ENCODE results near the gene MED9. TPM values are rescaled to one million over a fixed set of nuclear protein-coding genes. Genes with fewer than 3 reads are reported as not detected.

MED9 gene
- total RNA-seq, 2 experiments from 2014 or later: 21.8 to 27.5 TPM

- H3K27ac ChIP-seq (ENCODE audit: low read depth, low read length, poor library complexity, severe bottlenecking): no peak overlapping the region
- no peaks in the 10 kb centered on the region for H3K9me3 ChIP-seq (ENCODE audit: low read length)
- no peaks in the 10 kb centered on the region for H4K20me1 ChIP-seq (ENCODE audit: insufficient read depth, low read length)
- BruUV-seq (replicated peaks): no TSS peak
- TF ChIP-seq CTCF (conservative IDR thresholded peaks at IDR 0.05; ENCODE audit: low read length): no peak
- no peaks in the 10 kb centered on the region for H3K36me3 ChIP-seq (ENCODE audit: insufficient read depth, low read length)
- DNase-seq (ENCODE audit: low spot score): no peak
- no peak overlapping the region for H2AFZ ChIP-seq (ENCODE audit: low read length)
- H3K4me3 ChIP-seq (ENCODE audit: low read depth, low read length, poor library complexity, severe bottlenecking): no peak overlapping the region
- CTCF ChIA-PET (ENCODE audit: unreplicated experiment): no interaction called here
- no peaks in the 10 kb centered on the region for H3K9me2 ChIP-seq (ENCODE audit: insufficient read depth, low read length)
- intact Hi-C loops (cut with micrococcal nuclease; ENCODE audit: unreplicated experiment): no loop called here
- no peaks in the 10 kb centered on the region for H3K4me1 ChIP-seq (ENCODE audit: insufficient read depth, low read length, poor library complexity, severe bottlenecking)
- POLR2A ChIA-PET: interaction anchor here (0.7 kb wide), 1 partner anchor 123 kb away, joined by 3 read pairs; no protein-coding TSS in a partner anchor
- H3K79me2 ChIP-seq (ENCODE audit: insufficient read depth, low read depth, low read length): no peaks in the 10 kb centered on the region
- no peak overlapping the region for H3K4me2 ChIP-seq (ENCODE audit: low read length)
Measured at GRCh38 chr17:17466511-17466910, 10.3 kb upstream of the MED9 start.

- H3K9me2 ChIP-seq (ENCODE audit: insufficient read depth, low read length): no peaks in the 10 kb centered on the region
- CTCF ChIA-PET (ENCODE audit: unreplicated experiment): no interaction called here
- no peak overlapping the region for H2AFZ ChIP-seq (ENCODE audit: low read length)
- BruUV-seq (replicated peaks): no TSS peak
- POLR2A ChIA-PET: no interaction called here
- no peaks in the 10 kb centered on the region for H3K4me1 ChIP-seq (ENCODE audit: insufficient read depth, low read length, poor library complexity, severe bottlenecking)
- H4K20me1 ChIP-seq (ENCODE audit: insufficient read depth, low read length): no peaks in the 10 kb centered on the region
- no peak for DNase-seq (ENCODE audit: low spot score)
- no peaks in the 10 kb centered on the region for H3K9me3 ChIP-seq (ENCODE audit: low read length)
- H3K4me2 ChIP-seq (ENCODE audit: low read length): no peak overlapping the region
- no peaks in the 10 kb centered on the region for H3K79me2 ChIP-seq (ENCODE audit: insufficient read depth, low read depth, low read length)
- intact Hi-C loops (cut with micrococcal nuclease; ENCODE audit: unreplicated experiment): no loop called here
- TF ChIP-seq EZH2phosphoT487 (IDR thresholded peaks at IDR 0.05; ENCODE audit: borderline replicate concordance, low read depth, low read length) (no peak), CTCF (conservative IDR thresholded peaks at IDR 0.05; ENCODE audit: low read length) (no peak)
- no peaks in the 10 kb centered on the region for H3K36me3 ChIP-seq (ENCODE audit: insufficient read depth, low read length)
- H3K27ac ChIP-seq (ENCODE audit: low read depth, low read length, poor library complexity, severe bottlenecking): no peak overlapping the region
- no peak overlapping the region for H3K4me3 ChIP-seq (ENCODE audit: low read depth, low read length, poor library complexity, severe bottlenecking)
Measured at GRCh38 chr17:17467016-17467415, 9.8 kb upstream of the MED9 start.

- Histone ChIP-seq H2AFZ (ENCODE audit: low read length) (no peak overlapping the region), H3K4me3 (ENCODE audit: low read depth, low read length, poor library complexity, severe bottlenecking) (no peak overlapping the region), H3K4me2 (ENCODE audit: low read length) (no peak overlapping the region), H3K9me3 (ENCODE audit: low read length) (no peaks in the 10 kb centered on the region), H3K79me2 (ENCODE audit: insufficient read depth, low read depth, low read length) (no peaks in the 10 kb centered on the region), H3K4me1 (ENCODE audit: insufficient read depth, low read length, poor library complexity, severe bottlenecking) (no peaks in the 10 kb centered on the region), H3K36me3 (ENCODE audit: insufficient read depth, low read length) (no peaks in the 10 kb centered on the region), H4K20me1 (ENCODE audit: insufficient read depth, low read length) (no peaks in the 10 kb centered on the region), H3K9me2 (ENCODE audit: insufficient read depth, low read length) (no peaks in the 10 kb centered on the region), H3K27ac (ENCODE audit: low read depth, low read length, poor library complexity, severe bottlenecking) (no peak overlapping the region)
- no peak for DNase-seq (ENCODE audit: low spot score)
- POLR2A ChIA-PET: interaction anchor here (0.6 kb wide), 1 partner anchor 9 kb away, joined by 3 read pairs; no protein-coding TSS in a partner anchor
- CTCF ChIA-PET (ENCODE audit: unreplicated experiment): no interaction called here
- TF ChIP-seq CTCF (conservative IDR thresholded peaks at IDR 0.05; ENCODE audit: low read length) (no peak), EZH2phosphoT487 (IDR thresholded peaks at IDR 0.05; ENCODE audit: borderline replicate concordance, low read depth, low read length) (no peak)
- intact Hi-C loops (cut with micrococcal nuclease; ENCODE audit: unreplicated experiment): no loop called here
- BruUV-seq (replicated peaks): no TSS peak
Measured at GRCh38 chr17:17467720-17468119, 9.1 kb upstream of the MED9 start.

Data from OCI-LY7 (cell line).